Ovary (tissue), 3 donors: ENCODE measurements around the gene ANKRD44.

Experiments used
- POLR2A ChIP-seq: fragments of 450-650 bp; IDR thresholded peaks from one replicate; pipeline ENCODE4 v1.6.1; 2017; ENCODE audit warnings: antibody characterized with exemption, mild to moderate bottlenecking, moderate library complexity
- TF ChIP-seq, protein P1 (sequence below), 3 donors: fragments of 450-650 bp in 2 of 3; fragments of 200-600 bp in 1 of 3; IDR thresholded peaks; one replicate each; pipeline versions ENCODE4 v1.5.1 to v1.8.0; 2016 to 2022; ENCODE audit warnings: antibody characterized with exemption in 3 of 3, mild to moderate bottlenecking in 1 of 3
- donor health status: DM: no; HTN: no; CAD: no.

- TF ChIP-seq, protein P1, sequence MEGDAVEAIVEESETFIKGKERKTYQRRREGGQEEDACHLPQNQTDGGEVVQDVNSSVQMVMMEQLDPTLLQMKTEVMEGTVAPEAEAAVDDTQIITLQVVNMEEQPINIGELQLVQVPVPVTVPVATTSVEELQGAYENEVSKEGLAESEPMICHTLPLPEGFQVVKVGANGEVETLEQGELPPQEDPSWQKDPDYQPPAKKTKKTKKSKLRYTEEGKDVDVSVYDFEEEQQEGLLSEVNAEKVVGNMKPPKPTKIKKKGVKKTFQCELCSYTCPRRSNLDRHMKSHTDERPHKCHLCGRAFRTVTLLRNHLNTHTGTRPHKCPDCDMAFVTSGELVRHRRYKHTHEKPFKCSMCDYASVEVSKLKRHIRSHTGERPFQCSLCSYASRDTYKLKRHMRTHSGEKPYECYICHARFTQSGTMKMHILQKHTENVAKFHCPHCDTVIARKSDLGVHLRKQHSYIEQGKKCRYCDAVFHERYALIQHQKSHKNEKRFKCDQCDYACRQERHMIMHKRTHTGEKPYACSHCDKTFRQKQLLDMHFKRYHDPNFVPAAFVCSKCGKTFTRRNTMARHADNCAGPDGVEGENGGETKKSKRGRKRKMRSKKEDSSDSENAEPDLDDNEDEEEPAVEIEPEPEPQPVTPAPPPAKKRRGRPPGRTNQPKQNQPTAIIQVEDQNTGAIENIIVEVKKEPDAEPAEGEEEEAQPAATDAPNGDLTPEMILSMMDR (IDR thresholded peaks at IDR 0.05): no peak
- no peak for TF ChIP-seq POLR2A
Observed at GRCh38 chr2:197147942-197148341, 162.6 kb downstream of the ANKRD44 start.
